NCI-H187 (cell line): Measurements from ENCODE around the gene BBX.

ENCODE experiments used
- DNase-seq, 2 experiments: peaks; one replicate each; lab custom pipeline; 2025; lab: John Stamatoyannopoulos, UW

The BBX gene

GRCh38 chr3:107845380-107846278 lies 322.9 kb downstream of the BBX start:
- no peak for DNase-seq

GRCh38 chr3:107846279-107846852 lies 323.6 kb downstream of the BBX start:
- no peak for DNase-seq

- DNase-seq, result no peak
These were observed 325.0 kb downstream of the BBX start for GRCh38 chr3:107847791-107848190.

GRCh38 chr3:107848351-107848915 lies 325.7 kb downstream of the BBX start:
- no peak for DNase-seq

GRCh38 chr3:107850681-107851080 lies 327.9 kb downstream of the BBX start:
- no peak for DNase-seq

- no peak for DNase-seq
These were observed 331.1 kb downstream of the BBX start for GRCh38 chr3:107853821-107854220.

GRCh38 chr3:107854733-107855132 lies 332.0 kb downstream of the BBX start:
- no peak for DNase-seq

GRCh38 chr3:107855710-107856109 lies 332.9 kb downstream of the BBX start:
- DNase-seq, result no peak

- DNase-seq, result no peak
These were observed 335.1 kb downstream of the BBX start for GRCh38 chr3:107857854-107858253.

GRCh38 chr3:107858876-107859275 lies 336.1 kb downstream of the BBX start:
- DNase-seq, result no peak
